Measurements from ENCODE around the gene DNAH10.

DNA sequence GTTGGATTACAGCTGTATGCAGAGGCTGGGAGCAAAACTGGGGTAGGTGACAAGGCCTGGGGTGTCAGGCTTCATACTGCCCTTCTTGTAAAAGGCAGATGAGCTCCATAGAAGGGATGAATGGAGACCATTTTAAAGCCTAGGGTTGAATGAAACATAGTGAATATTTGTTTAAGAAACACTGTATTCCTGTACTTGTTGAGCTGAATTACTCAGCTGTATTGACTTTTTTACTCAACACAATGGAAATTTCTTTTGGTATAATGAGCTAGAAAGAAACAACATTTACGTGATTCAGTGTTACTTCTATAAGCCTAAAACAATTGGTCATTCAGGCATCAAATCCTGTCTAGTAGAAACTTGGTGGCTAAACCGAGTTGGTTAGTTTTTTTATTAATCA lies 35.9 kb upstream of the DNAH10 start:
- TF ChIP-seq, protein P1, sequence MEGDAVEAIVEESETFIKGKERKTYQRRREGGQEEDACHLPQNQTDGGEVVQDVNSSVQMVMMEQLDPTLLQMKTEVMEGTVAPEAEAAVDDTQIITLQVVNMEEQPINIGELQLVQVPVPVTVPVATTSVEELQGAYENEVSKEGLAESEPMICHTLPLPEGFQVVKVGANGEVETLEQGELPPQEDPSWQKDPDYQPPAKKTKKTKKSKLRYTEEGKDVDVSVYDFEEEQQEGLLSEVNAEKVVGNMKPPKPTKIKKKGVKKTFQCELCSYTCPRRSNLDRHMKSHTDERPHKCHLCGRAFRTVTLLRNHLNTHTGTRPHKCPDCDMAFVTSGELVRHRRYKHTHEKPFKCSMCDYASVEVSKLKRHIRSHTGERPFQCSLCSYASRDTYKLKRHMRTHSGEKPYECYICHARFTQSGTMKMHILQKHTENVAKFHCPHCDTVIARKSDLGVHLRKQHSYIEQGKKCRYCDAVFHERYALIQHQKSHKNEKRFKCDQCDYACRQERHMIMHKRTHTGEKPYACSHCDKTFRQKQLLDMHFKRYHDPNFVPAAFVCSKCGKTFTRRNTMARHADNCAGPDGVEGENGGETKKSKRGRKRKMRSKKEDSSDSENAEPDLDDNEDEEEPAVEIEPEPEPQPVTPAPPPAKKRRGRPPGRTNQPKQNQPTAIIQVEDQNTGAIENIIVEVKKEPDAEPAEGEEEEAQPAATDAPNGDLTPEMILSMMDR (IDR thresholded peaks at IDR 0.05; ENCODE audit: insufficient read depth, low read depth, low read length) = no peak
- TF ChIP-seq EZH2 (IDR thresholded peaks at IDR 0.05; ENCODE audit: insufficient read depth, low read length) = no peak

All from astrocyte (in vitro differentiated cells and primary cell).